ENCODE measurements around the gene TPO. TPM values are rescaled to one million over a fixed set of nuclear protein-coding genes. Genes with fewer than 3 reads are reported as not detected.

Gene TPO
- total RNA-seq, 1 experiment from 2014 or later = not detected

DNA sequence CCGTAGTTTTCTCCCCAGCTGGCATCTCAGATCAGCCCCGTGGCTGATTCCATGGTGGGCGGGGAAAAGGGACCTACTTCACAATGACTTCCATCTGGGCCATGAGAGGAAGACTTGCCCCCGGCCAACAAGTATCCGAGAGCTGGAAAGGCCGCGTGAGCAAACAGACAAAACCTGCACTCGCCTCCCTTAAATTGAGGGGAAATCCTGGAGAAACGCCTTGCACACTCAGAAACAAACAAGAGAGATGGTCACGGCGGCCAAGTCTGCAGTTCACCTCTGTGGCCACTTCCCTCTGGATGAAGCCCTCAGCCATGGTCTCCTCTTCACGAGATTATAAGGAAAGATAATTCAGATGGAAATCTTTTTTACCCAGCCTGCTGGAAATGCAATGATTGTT, 39.4 kb upstream of the TPO start:
- DNase-seq (ENCODE audit: low spot score) (no peak), ATAC-seq (no peak)
- Mint-ChIP-seq H3K36me3 (no peaks in the 10 kb centered on the region), H3K9me3 (no peaks in the 10 kb centered on the region), H3K4me3 (no peak overlapping the region), H3K27me3 (ENCODE audit: low read depth) (peaks cover 15% of the 10 kb centered on the region), H3K27ac (no peak overlapping the region), H3K4me1 (no peaks in the 10 kb centered on the region)
- CTCF ChIA-PET = no interaction called here
- POLR2A ChIA-PET = no interaction called here
- TF ChIP-seq EMX1 (CRISPR knock-in tag; IDR thresholded peaks at IDR 0.05) (no peak), E2F4 (CRISPR knock-in tag; IDR thresholded peaks at IDR 0.05; ENCODE audit: borderline replicate concordance, low read depth) (no peak), ZNF425 (CRISPR knock-in tag; conservative IDR thresholded peaks at IDR 0.05) (no peak), ZNF317 (CRISPR knock-in tag; IDR thresholded peaks at IDR 0.05; ENCODE audit: borderline replicate concordance, low read depth) (no peak), FOXJ3 (CRISPR knock-in tag; IDR thresholded peaks at IDR 0.05; ENCODE audit: borderline replicate concordance) (no peak), TP53 (CRISPR knock-in tag; IDR thresholded peaks at IDR 0.05) (no peak), NR1H2 (CRISPR knock-in tag; IDR thresholded peaks at IDR 0.05) (no peak), TEAD4 (CRISPR knock-in tag; IDR thresholded peaks at IDR 0.05) (no peak), MAX (CRISPR knock-in tag; IDR thresholded peaks at IDR 0.05) (no peak), ELF4 (CRISPR knock-in tag; IDR thresholded peaks at IDR 0.05; ENCODE audit: low read depth) (no peak), NFATC4 (CRISPR knock-in tag; IDR thresholded peaks at IDR 0.05) (no peak)
- TF ChIP-seq, protein P1, sequence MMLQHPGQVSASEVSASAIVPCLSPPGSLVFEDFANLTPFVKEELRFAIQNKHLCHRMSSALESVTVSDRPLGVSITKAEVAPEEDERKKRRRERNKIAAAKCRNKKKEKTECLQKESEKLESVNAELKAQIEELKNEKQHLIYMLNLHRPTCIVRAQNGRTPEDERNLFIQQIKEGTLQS (CRISPR knock-in tag; conservative IDR thresholded peaks at IDR 0.05) = no peak
- TF ChIP-seq, protein P2, sequence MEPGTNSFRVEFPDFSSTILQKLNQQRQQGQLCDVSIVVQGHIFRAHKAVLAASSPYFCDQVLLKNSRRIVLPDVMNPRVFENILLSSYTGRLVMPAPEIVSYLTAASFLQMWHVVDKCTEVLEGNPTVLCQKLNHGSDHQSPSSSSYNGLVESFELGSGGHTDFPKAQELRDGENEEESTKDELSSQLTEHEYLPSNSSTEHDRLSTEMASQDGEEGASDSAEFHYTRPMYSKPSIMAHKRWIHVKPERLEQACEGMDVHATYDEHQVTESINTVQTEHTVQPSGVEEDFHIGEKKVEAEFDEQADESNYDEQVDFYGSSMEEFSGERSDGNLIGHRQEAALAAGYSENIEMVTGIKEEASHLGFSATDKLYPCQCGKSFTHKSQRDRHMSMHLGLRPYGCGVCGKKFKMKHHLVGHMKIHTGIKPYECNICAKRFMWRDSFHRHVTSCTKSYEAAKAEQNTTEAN (CRISPR knock-in tag; IDR thresholded peaks at IDR 0.05) = no peak
- TF ChIP-seq, protein P3, sequence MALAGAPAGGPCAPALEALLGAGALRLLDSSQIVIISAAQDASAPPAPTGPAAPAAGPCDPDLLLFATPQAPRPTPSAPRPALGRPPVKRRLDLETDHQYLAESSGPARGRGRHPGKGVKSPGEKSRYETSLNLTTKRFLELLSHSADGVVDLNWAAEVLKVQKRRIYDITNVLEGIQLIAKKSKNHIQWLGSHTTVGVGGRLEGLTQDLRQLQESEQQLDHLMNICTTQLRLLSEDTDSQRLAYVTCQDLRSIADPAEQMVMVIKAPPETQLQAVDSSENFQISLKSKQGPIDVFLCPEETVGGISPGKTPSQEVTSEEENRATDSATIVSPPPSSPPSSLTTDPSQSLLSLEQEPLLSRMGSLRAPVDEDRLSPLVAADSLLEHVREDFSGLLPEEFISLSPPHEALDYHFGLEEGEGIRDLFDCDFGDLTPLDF (CRISPR knock-in tag; IDR thresholded peaks at IDR 0.05) = no peak
- TF ChIP-seq, protein P4, sequence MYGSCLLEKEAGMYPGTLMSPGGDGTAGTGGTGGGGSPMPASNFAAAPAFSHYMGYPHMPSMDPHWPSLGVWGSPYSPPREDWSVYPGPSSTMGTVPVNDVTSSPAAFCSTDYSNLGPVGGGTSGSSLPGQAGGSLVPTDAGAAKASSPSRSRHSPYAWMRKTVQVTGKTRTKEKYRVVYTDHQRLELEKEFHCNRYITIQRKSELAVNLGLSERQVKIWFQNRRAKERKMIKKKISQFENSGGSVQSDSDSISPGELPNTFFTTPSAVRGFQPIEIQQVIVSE (CRISPR knock-in tag; IDR thresholded peaks at IDR 0.05; ENCODE audit: borderline replicate concordance) = no peak

GRCh38 chr2:1374287-1374686, 39.0 kb upstream of the TPO start:
- H3K9me3 Mint-ChIP-seq = no peaks in the 10 kb centered on the region
- no peak overlapping the region for H3K4me3 Mint-ChIP-seq
- ChIA-PET POLR2A (no interaction called here), CTCF (no interaction called here)
- DNase-seq (ENCODE audit: low spot score) (no peak), ATAC-seq (no peak)
- no peaks in the 10 kb centered on the region for H3K4me1 Mint-ChIP-seq
- H3K27me3 Mint-ChIP-seq (ENCODE audit: low read depth) = peaks cover 15% of the 10 kb centered on the region
- no peak overlapping the region for H3K27ac Mint-ChIP-seq
- H3K36me3 Mint-ChIP-seq = no peaks in the 10 kb centered on the region
- no peak for TF ChIP-seq JUN (CRISPR knock-in tag; IDR thresholded peaks at IDR 0.05)
- TF ChIP-seq SP1 (CRISPR knock-in tag; conservative IDR thresholded peaks at IDR 0.05) = no peak
- TF ChIP-seq GRHL2 (CRISPR knock-in tag; IDR thresholded peaks at IDR 0.05; ENCODE audit: insufficient replicate concordance, severe bottlenecking) = no peak
- TF ChIP-seq, protein P5, sequence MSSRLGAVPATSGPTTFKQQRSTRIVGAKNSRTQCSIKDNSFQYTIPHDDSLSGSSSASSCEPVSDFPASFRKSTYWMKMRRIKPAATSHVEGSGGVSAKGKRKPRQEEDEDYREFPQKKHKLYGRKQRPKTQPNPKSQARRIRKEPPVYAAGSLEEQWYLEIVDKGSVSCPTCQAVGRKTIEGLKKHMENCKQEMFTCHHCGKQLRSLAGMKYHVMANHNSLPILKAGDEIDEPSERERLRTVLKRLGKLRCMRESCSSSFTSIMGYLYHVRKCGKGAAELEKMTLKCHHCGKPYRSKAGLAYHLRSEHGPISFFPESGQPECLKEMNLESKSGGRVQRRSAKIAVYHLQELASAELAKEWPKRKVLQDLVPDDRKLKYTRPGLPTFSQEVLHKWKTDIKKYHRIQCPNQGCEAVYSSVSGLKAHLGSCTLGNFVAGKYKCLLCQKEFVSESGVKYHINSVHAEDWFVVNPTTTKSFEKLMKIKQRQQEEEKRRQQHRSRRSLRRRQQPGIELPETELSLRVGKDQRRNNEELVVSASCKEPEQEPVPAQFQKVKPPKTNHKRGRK (CRISPR knock-in tag; IDR thresholded peaks at IDR 0.05; ENCODE audit: borderline replicate concordance) = no peak
- TF ChIP-seq ZNF425 (CRISPR knock-in tag; conservative IDR thresholded peaks at IDR 0.05) = no peak
- no peak for TF ChIP-seq ZNF232 (CRISPR knock-in tag; IDR thresholded peaks at IDR 0.05)
- TF ChIP-seq FOXK1 (CRISPR knock-in tag; IDR thresholded peaks at IDR 0.05) = no peak
- no peak for TF ChIP-seq ZNF423 (CRISPR knock-in tag; IDR thresholded peaks at IDR 0.05)
- no peak for TF ChIP-seq ETV6 (CRISPR knock-in tag; IDR thresholded peaks at IDR 0.05)
- TF ChIP-seq USF1 (CRISPR knock-in tag; IDR thresholded peaks at IDR 0.05) = no peak
